Stromal cell of bone marrow (primary cell): ENCODE data around the gene SLC8A1.
"Not testable (repeated sequence)": the region's sequence is repeated elsewhere in the genome, so short reads cannot be mapped to it uniquely, and the experiment has no call there.

Experiments used
- DNase-seq: peaks from one replicate; pipeline ENCODE4 v3.0.0-alpha.2; 2012; ENCODE audit warnings: low read depth

SLC8A1 gene

DNA sequence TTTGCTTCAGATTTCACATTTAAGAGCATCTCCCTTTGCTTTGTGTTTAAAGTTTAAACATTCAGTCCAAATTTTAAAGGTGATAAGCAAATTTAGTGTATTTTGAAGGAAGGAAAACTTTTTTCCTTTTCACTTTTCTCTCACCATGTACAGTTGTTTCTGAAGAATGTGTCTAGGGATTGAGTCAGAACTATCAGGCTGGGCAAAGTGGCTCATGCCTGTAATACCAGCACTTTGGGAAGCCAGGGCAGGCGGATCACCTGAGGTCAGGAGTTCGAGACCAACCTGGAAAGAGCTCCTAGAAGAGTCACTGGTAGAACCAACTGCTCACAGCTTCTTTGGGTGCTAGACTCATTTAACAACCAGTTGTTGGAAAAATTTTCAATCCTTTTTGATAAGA is 345.8 kb downstream of the SLC8A1 start:
- DNase-seq, result no peak

DNA sequence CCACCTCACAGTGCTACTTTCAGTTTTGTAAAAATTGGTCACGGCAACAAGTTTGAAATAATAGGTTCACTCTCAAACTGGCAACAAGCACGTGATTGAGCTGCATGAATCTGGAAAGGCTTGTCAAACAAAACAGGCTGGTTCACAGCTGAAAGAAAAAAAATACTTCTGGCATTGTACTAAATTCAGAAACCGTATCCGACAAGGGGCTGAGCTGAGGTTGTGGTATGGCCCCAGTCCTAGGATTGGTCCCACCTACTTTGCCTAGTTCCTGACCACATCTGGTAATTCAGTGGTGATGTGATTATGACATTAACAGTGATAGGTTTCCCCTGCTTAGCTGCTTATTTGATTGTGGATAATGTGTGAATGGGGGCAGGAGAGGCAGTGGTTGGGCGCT is 346.3 kb downstream of the SLC8A1 start:
- DNase-seq, result peak; percentile 75

DNA sequence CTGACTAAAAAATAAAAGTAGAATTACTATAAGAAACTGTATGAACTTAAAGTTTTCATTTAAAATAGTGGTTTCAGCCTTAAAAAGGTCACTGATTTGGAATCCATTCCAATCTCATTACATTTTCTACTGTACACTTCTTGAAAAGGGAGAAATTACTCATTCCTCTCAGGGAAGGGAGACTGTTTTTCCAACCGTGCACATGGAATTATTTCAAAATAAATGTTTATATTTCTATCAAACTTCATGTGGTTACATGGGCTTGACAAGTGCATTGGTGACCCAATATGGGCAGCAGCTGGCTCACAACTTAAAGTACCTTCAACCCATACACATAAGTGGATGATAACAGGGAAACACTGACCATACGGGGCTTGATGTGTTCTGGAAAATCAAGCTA is 348.3 kb downstream of the SLC8A1 start:
- DNase-seq, result peak; percentile 78

DNA sequence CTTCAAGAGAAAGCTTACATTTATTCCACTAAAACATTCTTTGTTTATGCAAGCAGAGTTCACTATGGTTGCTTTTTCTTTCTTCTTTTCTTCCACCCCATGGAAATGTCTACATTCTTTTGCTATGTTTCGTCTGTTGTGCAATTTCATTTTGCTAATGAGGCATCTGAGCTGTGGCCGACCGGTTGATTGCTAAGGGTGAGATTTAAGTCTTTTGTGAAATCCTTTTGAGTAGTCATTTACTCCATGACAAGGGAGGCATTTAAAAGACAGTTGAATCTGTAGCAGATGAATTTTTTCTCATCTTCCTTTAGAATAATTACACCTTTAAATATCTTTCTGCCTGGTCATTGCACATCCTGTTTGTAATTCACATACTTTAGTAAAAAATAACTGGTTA is 348.7 kb downstream of the SLC8A1 start:
- DNase-seq, result peak; percentile 49

DNA sequence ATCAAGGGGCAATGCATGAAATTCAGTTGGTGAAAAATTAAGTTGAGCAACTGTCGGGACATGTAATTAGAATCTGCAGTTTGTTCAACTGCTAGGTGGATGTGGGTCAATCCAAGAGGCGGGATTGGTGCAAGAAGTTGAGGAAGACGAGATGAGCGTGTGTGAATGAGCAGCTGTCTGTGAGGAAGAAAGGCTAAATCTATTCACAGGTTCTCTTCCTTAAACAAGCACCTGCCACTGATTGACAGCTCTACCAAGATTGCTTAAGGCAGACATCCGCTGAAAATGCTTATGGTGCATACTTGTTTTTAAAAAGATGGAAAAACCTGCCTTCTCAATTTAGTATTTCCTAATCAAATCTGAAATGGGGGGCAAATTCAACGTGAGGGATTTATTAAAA is 349.4 kb downstream of the SLC8A1 start:
- DNase-seq, result no peak

DNA sequence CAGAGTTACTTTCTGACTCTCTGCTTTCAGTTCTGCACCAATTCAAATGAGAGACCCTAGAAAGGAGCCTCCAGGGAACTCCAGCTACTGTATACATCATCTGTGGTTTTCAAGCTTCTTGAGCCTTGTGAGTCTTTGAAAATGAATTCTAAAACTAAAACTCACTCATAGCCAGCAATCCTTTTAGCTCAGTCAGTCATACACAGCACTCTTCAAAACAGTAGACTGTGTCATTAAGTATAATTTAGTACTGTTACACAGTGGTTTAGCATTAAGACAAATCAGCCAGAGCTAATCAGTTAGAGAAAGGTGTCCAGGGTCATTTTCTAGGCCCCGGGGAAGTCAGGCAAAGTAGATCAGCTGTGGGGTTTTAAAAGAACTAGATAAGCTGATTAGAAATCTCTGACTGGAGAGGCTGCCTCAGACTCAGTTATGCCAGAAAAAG is 350.7 kb downstream of the SLC8A1 start:
- DNase-seq, result peak; percentile 79

DNA sequence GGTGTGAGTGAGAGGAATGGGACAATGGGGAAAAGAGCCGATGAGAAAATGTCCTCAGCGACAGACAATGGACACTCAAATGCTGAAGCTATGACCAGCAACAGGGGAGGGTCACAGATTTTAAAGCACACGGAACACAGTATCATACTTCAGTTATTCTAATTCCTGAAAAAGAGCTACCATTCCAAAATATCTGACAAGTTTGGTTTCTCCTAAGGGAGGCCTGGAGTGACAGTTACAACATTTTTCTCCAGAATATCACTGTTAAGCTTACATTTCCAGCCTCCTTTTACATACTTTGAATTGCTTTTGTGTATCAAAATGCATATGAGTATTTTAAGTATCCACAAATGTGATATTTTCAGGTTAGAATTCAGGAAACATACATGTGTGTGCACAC is 351.2 kb downstream of the SLC8A1 start:
- no peak for DNase-seq

DNA sequence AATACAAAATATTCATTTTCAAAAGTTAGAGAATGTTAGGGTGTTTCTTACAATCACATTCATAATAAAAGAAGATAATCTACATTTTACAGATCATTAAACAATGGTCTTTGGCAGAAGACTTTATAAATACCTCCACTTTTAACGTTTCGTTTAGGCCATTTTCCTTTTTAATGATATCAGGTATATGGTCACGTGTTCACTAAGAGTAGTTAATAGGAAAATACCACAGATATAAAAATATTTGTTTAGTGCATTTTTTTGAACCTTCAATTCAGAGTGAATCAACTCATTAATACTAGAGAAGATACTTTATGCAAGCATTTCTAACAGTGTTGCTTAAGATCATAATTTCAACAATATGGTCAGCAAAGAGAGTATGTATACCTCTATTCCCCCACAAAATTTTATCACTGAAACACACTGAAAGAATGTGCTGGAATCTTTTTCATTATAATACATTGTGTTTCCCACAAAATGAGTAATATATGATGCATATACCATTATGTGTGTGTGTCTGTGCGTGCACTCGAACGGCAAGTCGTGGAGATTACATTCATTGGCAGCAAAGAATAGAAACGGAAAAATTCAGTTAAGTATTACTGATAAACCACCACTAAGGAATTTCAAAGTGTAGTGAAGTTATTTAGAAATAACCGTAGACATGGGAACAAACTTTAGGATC is 353.0 kb downstream of the SLC8A1 start:
- DNase-seq, result no peak

DNA sequence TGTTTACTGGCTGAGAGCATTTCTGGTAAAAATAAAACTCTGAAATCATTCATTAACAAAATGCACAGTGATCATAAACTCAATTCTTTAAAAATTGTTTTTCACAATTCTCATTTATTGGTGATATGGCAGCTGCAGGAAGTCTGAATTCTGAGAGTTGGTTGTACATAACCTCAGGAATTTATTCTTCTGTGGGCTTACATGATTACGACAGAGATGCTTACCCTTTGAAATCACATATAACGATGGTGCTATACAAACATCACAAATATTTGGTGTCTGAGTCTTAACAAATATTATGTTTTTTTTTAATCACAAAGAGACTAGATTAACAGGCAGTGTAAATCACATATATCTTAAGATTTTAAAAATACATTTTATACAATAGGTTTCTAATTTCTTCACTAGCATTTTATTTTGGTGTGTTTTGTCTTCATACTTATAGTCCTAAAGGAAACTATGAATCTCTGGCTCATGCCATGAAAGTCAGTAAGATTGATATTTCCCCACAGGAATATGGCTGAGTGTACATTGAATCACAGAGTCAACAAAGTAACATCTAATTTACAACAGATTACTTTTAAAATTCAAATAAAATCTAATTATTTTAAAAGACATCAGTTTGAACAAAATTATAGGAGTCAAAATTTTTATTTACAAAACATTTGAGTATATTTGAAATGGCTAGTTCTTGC is 354.1 kb downstream of the SLC8A1 start:
- DNase-seq, result peak; percentile 77

DNA sequence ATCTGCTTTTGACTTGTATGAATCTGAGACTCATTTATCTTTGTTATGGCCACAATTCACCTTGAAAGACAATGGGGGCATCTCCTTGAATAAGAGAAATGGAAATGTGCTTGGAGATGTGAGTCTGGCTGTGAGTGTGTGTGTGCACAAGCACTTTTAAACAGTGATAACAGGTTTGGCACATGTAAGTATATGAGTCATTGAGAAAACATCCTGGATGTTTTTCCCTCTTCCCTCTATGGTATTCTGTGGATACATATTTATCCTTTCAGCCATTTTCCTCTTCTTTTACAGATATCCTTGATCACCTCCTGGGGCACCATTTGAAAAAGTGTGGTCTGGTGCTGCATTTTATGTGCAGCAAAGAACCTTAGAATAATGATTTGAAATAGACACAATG is 355.5 kb downstream of the SLC8A1 start:
- DNase-seq, result no peak

DNA sequence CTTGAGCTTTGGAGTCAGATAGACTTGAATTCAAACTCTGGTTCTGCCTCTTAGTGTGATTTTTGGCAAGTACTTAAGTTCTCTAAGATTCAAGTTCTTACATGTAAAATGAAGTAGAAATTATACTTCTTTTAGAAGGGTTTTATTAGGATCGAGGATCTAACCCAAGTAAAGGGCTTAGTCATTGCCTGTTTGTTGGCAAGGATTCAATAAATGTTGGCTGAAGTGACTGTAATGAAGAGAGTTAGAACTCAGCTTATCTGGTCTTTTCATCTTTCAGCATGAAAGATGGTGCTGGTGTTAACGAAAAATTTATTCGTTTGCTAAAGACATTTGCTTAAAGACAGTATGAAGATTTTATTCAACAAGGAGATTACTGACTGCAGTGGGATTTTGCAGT is 356.9 kb downstream of the SLC8A1 start:
- DNase-seq, result peak; percentile 70

DNA sequence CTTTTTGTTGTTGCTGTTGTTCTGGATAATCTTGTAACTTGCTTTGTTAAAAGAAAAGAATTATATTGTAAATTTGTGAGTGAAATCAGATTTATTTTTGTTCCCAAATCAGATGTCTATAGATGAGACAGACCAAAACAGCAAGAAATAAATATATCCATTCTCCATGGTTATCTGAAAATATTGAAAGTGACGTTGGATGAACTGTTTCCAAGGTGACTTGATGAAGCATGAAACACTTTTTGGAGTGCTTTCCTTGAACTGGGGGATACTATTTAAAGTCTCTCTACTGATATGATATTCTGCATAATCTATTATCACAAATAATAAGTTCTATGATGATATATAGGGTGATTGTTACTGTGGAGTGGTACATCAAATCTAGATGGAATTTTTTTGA is 357.4 kb downstream of the SLC8A1 start:
- DNase-seq, result no peak

DNA sequence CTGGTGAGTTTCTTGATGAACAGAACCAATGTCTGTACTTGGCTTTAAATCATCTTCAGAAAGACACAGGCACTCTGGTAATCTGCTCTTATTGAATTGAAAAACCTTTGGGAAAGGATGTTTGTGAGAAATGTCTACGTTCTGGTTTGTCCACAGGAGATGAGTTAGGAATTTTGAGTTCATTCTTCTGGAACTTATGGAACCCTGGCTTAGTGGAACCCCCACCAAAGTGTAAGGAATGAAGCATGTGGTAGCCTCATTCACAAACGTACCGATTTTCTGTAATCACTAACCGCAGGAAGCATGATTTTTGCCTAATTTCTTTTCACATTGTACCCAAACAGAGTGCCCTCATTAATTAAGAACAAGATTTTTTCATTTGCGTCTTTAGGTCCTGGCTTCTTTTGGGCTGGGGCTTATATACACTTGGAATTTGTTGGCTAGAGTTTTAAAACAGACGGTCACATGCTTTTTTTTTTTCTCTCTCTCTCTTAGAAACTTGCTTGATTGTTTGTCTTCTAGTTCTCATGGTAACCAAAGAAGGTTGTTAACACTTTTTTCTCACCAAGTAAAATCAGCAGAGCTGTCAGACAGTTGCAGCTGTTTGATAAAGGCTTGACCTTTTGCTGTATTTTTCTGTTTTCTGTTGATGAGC is 358.7 kb downstream of the SLC8A1 start:
- DNase-seq, result peak; percentile 18

DNA sequence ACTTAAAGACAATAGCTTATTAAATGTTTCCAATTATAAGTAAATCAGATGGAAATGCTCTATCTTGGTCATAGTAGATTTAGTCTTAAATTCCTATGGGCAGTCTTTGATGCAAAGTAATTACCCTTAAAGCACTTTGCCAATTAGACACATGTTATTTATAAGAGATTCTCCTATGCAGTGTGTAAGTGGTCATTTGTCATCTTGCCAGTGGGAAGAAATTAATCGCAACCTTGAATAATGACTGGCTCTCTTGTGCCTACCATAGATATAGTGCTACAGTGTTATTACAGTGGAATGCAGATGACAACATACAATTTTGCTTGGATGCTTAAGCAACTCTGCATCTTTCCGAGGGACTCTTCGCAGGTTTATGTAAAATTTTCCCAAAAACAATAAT is 361.8 kb downstream of the SLC8A1 start:
- no peak for DNase-seq

DNA sequence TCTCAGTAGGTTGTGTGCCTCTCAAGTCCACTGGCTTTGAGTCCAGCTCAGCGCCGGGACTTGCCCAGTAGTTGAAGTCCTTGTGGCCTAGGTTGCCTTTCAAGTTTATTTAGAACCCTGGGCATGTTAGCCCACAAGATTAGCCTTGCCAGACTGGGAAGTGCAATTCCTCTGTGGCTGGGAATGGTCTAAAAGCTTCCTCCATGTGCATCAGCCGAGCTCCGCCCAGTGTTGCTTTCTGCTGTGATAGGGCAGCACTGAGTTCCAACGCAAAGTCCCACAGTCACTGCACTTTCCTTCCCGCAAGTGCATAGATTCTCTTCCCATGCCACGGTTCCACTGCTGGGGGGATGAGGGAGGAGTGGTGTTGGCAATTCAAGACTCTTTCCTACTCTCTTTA is 364.0 kb downstream of the SLC8A1 start:
- DNase-seq, result no peak

DNA sequence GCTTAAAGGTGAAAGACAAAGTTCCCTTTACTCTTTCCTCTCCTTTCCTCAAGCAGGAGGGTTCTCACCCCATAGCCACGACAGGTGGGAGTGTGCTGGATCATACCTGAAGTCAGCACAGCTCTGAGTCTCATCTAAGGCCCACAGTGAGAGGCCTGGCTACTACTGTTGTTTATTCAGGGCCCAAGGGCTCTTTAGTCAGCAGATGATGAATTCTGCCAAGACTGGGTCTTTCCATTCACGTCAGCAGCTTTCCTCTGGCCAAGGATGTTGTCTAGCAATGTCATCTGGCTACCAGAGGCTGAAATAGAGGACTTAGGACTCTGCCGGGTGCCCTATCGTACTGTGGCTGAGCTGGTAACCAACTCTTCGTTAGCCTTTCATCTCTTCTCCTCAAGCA is 364.5 kb downstream of the SLC8A1 start:
- peak; percentile 15 for DNase-seq

DNA sequence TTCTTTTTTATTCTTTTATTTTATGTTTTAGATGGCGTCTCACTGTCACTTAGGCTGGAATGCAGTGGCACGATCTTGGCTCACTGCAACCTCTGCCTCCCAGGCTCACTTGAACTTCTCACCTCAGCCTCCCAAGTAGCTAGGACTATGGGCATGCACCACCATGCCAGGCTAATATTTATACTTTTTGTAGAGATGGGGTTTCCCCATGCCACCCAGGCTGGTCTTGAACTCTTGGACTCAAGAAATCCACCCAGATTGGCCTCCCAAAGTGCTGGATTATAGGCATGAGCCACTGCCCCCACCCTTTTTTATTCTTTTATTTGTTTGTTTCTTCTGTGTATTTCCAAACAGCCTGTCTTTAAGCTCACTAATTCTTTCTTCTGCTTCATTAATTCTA is 366.1 kb downstream of the SLC8A1 start:
- no peak for DNase-seq

DNA sequence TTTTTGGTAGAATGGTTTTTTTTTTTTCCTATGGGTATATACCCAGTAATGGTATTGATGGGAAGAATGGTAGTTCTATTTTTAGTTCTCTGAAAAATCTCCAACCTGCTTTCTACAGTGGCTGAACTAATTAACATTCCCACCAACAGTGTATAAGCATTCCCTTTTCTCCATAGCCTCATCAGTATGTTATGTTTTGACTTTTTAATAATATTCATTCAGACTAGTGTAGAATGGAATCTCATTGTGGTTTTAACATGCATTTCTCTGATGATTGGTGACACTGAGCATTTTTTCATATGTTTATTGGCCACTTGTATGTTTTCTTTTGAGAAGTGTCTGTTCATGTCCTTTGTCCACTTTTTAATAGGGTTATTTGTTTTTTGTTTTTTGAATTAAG is 378.6 kb downstream of the SLC8A1 start:
- not testable (repeated sequence) for DNase-seq

DNA sequence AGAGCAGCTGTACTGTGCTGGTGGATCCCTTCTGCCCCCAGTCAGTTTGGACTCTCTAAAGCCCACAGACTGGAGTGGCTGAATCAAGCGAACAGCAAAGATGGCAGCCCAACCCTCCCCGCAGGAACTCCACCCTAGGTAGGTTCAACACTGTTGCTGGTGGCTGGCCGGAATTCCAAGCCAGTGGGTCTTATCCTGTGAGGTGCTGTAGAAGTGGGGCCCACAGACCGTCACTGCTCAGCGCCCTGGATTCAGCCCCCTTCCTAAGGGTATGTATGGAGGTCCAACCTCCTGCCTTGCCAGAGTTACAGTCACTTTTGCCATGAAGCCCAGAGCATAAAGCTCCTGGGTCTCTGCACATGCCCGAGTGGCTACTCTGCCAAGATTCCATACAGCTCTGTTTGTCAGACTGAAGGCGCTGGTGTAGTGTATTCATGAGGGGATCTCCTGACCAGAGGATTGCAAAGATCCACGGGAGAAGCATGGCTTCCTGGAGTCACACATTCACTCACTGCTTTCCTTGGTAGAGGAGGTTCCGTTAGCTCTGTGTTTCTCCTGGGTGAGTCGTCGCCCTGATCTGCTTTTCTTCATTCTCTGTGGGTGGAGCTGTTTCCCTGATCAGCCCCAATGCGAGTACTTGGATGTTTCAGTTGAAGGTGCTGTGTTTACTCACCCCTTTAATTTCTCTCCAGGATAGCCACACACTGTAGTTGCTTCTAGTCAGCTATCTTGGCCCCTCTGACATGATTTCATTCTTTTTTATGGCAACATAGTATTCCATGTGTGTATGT is 379.3 kb downstream of the SLC8A1 start:
- DNase-seq, result no peak

DNA sequence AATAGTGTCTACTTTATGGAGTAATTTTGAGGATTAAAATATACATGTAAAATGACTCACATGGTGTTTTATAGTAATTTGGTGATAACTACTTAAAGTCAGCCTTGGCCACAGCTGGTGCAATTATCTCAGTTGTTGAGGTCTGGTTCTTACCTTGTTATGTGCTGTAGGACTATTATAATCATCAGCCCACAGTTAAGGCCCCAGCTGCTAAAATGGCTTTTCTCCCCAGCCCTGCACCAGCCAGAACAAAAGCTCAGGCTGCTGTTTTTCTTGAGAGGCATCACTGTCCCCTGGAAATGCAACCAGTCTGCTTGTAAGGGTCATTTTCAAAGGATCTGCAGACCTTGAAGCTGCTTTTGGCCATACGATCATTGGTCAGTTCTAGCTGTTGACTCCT is 389.5 kb downstream of the SLC8A1 start:
- no peak for DNase-seq

DNA sequence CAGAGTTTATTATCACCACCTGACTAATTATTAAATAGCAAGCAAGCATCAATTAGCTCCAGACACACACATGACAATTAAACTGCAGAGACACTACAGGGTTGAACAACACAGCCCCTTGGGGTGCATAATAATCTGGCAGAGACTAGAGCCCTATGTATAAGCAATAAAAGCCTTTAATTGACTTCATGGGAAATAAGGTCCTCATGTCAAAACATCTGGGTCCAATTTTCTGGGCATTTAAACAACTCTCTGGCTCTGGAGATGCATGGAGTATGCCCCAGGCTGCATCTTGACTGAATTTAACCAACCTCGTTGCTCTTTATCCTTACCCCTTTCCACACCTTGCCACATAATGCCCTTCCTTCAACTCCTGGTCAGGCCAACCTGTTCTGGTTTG is 402.1 kb downstream of the SLC8A1 start:
- no peak for DNase-seq

DNA sequence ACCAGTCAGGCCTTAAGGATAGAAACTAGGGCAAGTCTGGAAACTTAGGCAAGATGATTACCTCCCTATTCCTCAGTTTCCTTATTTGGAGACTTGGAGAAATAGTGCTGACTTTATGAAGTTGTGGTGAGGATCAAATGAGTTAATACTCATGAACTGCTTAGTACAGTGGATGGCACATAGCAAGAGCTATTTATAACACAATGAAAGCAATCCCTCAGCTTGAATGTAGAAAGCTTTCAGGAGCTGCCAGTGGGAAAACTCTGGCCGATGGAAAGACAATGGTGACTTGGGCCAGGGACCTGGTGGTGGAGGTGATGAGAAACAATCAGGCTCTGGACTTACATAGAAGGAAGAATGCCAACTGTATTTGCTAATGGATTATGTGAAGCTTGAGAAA is 403.4 kb downstream of the SLC8A1 start:
- DNase-seq, result no peak

DNA sequence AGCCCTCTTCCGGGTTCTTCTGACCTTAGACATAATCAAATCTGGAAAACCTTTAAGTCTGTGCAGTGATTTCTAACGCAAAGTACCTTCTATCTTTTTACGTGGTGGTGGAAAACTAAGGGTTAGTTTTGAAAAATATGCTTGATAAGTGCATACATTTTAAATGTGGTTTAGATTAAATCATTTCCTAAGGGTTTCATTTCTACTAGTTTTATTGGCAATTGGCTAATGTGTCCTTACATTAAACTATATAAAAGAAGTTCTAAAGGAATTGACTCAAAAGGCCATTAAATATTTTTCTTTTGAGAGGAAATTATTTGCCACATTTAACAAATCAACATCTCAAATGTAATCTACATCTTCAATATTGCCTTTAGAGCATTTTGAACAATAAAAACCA is 404.5 kb downstream of the SLC8A1 start:
- DNase-seq, result no peak
